ENCODE data around the gene FIGNL2. TPM values are rescaled to one million over a fixed set of nuclear protein-coding genes. Genes with fewer than 3 reads are reported as not detected.

FIGNL2 gene
- total RNA-seq = under 1 TPM; 0.13 to 0.93 (median 0.35) TPM
- polyA plus RNA-seq = under 1 TPM; 0.17 to 0.23 TPM
- long read RNA-seq, donor 1 = 0 reads
- long read RNA-seq, donor 2 = 0 reads
- long read RNA-seq, donor 3 = 0 reads

DNA sequence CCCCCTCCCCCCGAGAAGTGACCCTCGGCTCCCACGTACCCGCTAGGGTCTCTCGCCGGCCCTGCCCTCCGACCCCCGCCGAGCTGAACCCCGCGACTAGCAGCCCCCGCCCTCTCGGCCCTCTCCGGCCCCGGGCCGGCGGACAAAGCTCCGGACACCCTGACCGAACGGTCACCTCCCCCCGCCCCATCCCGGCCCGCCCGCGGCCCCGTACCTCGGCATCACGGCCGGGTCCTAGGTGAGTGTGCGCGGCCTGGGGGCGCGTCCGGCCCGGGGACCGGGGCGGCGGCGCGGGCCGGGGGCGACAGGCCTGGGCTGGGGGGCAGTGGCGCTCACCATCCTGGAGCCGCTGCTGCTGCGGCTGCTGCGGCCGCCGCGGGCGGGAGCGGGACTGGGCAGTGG, at the start of gene FIGNL2:
TSS of gene FIGNL2 (minus strand) at position 393 of the 402 bp plus-strand sequence. CDS start 26,305 bp downstream, outside the sequence.
- Histone ChIP-seq H3K9me3 (no peaks in the 10 kb centered on the region), H3K4me1 (peaks cover 0 to 51% (median 36%) of the 10 kb centered on the region in 12 donors), H3K4me3 (peak within 1 kb of the TSS; percentile 27 to 73 (median 64)), H3K36me3 (no peaks in the 10 kb centered on the region), H3K27me3 (peaks cover 0 to 42% (median 38%) of the 10 kb centered on the region in 9 donors), H3K27ac (peak within 1 kb of the TSS in 11 of 12 donors; percentile 52 to 83 (median 75))
- intact Hi-C loops (cut with DNase I) = no loop called here
- DNase-seq (no peak), ATAC-seq (no peak)
- 0 to 3% (median 1%) methylated on average over 6 to 51 of the region's 51 CpGs for WGBS, 4 donors
- TF ChIP-seq, protein P1, sequence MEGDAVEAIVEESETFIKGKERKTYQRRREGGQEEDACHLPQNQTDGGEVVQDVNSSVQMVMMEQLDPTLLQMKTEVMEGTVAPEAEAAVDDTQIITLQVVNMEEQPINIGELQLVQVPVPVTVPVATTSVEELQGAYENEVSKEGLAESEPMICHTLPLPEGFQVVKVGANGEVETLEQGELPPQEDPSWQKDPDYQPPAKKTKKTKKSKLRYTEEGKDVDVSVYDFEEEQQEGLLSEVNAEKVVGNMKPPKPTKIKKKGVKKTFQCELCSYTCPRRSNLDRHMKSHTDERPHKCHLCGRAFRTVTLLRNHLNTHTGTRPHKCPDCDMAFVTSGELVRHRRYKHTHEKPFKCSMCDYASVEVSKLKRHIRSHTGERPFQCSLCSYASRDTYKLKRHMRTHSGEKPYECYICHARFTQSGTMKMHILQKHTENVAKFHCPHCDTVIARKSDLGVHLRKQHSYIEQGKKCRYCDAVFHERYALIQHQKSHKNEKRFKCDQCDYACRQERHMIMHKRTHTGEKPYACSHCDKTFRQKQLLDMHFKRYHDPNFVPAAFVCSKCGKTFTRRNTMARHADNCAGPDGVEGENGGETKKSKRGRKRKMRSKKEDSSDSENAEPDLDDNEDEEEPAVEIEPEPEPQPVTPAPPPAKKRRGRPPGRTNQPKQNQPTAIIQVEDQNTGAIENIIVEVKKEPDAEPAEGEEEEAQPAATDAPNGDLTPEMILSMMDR (IDR thresholded peaks at IDR 0.05) = no peak
- no peak for TF ChIP-seq POLR2A (IDR thresholded peaks at IDR 0.05)

GRCh38 chr12:51897181-51897580, 48.7 kb upstream of the FIGNL2 start:
- Histone ChIP-seq H3K4me3 (no peak overlapping the region), H3K9me3 (no peaks in the 10 kb centered on the region), H3K27me3 (no peaks in the 10 kb centered on the region), H3K4me1 (peaks cover 5 to 44% (median 31%) of the 10 kb centered on the region in 12 donors), H3K36me3 (no peaks in the 10 kb centered on the region), H3K27ac (peak overlapping the region; percentile 51 to 85 (median 80))
- TF ChIP-seq, protein P1 (IDR thresholded peaks at IDR 0.05) = no peak
- peak in 1 of 2 donors; percentile 44 for TF ChIP-seq POLR2A (IDR thresholded peaks at IDR 0.05)
- peak; percentile 61 to 87 (median 76) for ATAC-seq
- 46 to 69% (median 63%) methylated on average over 8 of the region's 8 CpGs for WGBS, 4 donors
- peak; percentile 61 to 75 (median 69) for DNase-seq
- intact Hi-C loops (cut with DNase I) = loop anchor here in 3 of 10 donors (2.0 to 10.0 kb wide), 5 partner anchors 26 to 228 kb away; no protein-coding TSS in a partner anchor

DNA sequence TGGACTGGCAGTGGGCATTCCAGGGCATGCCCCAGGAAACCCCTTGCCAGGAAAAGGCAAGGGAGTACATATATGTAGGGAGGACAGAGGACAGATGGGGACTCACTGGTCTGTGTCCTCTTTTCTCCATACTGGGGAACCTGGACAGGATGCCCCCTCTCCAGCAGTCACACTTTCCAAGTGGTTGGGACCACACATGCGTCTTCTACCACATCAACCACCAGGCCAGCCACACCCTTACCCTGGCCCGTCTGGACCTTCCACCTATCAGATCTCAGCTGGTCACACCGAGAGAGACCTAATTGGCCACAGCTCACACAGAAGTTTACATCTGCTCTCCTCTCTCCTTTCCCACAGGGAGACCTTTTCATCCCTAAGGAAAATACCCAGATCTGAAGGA, 47.7 kb upstream of the FIGNL2 start:
- H3K9me3 ChIP-seq = no peaks in the 10 kb centered on the region
- no peaks in the 10 kb centered on the region for H3K27me3 ChIP-seq
- ATAC-seq (no peak), DNase-seq (peak in 1 of 5 donors; percentile 14)
- no peak overlapping the region for H3K4me3 ChIP-seq
- peak overlapping the region in 11 of 12 donors; percentile 51 to 85 (median 81) for H3K27ac ChIP-seq
- TF ChIP-seq, protein P1 (IDR thresholded peaks at IDR 0.05) = no peak
- no peaks in the 10 kb centered on the region for H3K36me3 ChIP-seq
- peaks cover 5 to 44% (median 31%) of the 10 kb centered on the region in 12 donors for H3K4me1 ChIP-seq
- WGBS, 4 donors = 72 to 81% (median 77%) methylated on average over 3 of the region's 3 CpGs
- intact Hi-C loops (cut with DNase I) = loop anchor here in 3 of 10 donors (2.0 to 10.0 kb wide), 5 partner anchors 27 to 229 kb away; no protein-coding TSS in a partner anchor

DNA sequence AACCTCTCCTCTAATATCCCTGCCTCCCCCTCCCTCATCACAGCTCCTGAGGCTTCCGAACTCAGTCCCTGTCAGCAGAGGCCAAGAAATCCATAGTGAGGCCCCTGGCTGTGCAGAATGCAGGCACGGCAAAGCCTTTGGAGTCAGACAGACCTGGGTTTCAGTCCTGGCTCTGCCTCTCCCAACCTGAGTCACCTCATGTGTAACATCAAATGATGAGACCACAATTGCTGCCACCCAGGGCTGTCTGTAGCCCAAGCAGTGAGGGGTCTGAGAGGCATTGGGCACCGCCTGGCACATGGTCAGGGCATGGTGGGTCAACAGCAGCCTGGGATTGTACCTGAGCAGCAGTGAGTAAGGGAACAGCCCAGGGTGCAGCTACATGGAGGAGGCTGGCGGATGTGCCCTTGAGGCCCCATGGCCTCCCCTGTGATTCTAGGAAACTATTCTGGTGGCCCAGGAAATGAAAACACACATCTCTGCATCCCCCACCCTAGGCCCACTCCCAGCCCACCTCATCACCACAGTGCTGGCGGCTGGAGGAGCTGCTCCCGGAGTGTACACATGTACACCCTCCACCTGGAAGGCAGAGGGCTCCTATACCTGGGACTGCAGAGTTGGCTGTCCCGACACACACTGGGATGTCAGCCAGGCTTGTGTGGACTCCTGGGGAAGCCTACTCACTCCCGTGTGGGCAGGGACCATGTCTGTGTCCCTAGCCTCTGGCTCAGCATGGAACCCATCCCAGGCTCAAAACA, 47.0 kb upstream of the FIGNL2 start:
- no peaks in the 10 kb centered on the region for H3K36me3 ChIP-seq
- intact Hi-C loops (cut with DNase I) = loop anchor here in 9 of 10 donors (1.0 to 10.0 kb wide), 7 partner anchors 27 to 229 kb away; no protein-coding TSS in a partner anchor
- H3K27ac ChIP-seq = peak overlapping the region in 6 of 12 donors; percentile 1 to 51 (median 17)
- TF ChIP-seq, protein P1 (IDR thresholded peaks at IDR 0.05) = no peak
- no peak for TF ChIP-seq POLR2A (IDR thresholded peaks at IDR 0.05)
- 74 to 88% (median 85%) methylated on average over 4 to 8 of the region's 8 CpGs for WGBS, 4 donors
- no peak overlapping the region for H3K4me3 ChIP-seq
- peaks cover 5 to 44% (median 31%) of the 10 kb centered on the region in 12 donors for H3K4me1 ChIP-seq
- H3K9me3 ChIP-seq = no peaks in the 10 kb centered on the region
- peak in 1 of 5 donors; percentile 54 for DNase-seq
- ATAC-seq = no peak
- no peaks in the 10 kb centered on the region for H3K27me3 ChIP-seq
